ENCODE data around the gene OR4S2.

- no peak for TF ChIP-seq CTCF (IDR thresholded peaks at IDR 0.05; ENCODE audit: low read depth, low read length, missing input control)
- no peak for TF ChIP-seq RAD21 (IDR thresholded peaks at IDR 0.05)
These were observed 49.7 kb downstream of the OR4S2 start for GRCh38 chr11:55697817-55698216.
